Urinary bladder (tissue), 4 donors: Measurements from ENCODE around the gene ABCC6. TPM values are rescaled to one million over a fixed set of nuclear protein-coding genes. Genes with fewer than 3 reads are reported as not detected.
"Not testable (repeated sequence)": the region's sequence is repeated elsewhere in the genome, so short reads cannot be mapped to it uniquely, and the experiment has no call there.

Source experiments
- DNase-seq: peaks from one replicate; pipeline ENCODE4 v3.0.0-alpha.2; 2015; ENCODE audit errors: extremely low spot score
- H3K27ac ChIP-seq: one replicate; pipeline ENCODE4 v1.5.1; 2013; ENCODE audit warnings: low read depth, mild to moderate bottlenecking, moderate library complexity
- H3K36me3 ChIP-seq: one replicate; pipeline ENCODE4 v1.6.1; 2013; ENCODE audit warnings: mild to moderate bottlenecking, moderate library complexity; ENCODE audit not compliant: insufficient read depth
- H3K4me1 ChIP-seq: one replicate; pipeline ENCODE4 v1.6.1; 2013; ENCODE audit warnings: mild to moderate bottlenecking, moderate library complexity; ENCODE audit not compliant: insufficient read depth
- H3K4me3 ChIP-seq: one replicate; pipeline ENCODE4 v1.5.1; 2013; ENCODE audit warnings: low read depth, low read length
- WGBS: extraction: QIAGEN DNeasy Blood & Tissue Kit; methylation state at CpG from one replicate; pipeline ENCODE4 v1.1.7; 2013; 5-methylcytosine and 5-hydroxymethylcytosine counted together
- polyA plus RNA-seq: library from polyadenylated mRNA; stranded (reverse); fragments of 200-250 nt; gene quantifications from one replicate; pipeline ENCODE4 v1.2.3, GENCODE V29; 2013
- total RNA-seq: library from RNA; depleted of rRNA; stranded (reverse); fragments of >200 nt; gene quantifications from one replicate; pipeline ENCODE4 v1.2.3, GENCODE V29; 2014
- donor health status: healthy with polysubstance abuse.
- donor health status: healthy.

ABCC6 gene
- total and polyA plus RNA-seq, 2 donors = 0.41 to 2.8 TPM

- WGBS = 95% methylated on average over 15 of the region's 15 CpGs
Observed at GRCh38 chr16:16169615-16170014, 53.7 kb downstream of the ABCC6 start.

GRCh38 chr16:16168431-16168830 lies 54.9 kb downstream of the ABCC6 start:
- DNase-seq = no peak
- no peak overlapping the region for H3K27ac ChIP-seq
- H3K36me3 ChIP-seq = no peaks in the 10 kb centered on the region
- no peaks in the 10 kb centered on the region for H3K4me1 ChIP-seq
- WGBS = 89% methylated on average over 14 of the region's 14 CpGs
- no peak overlapping the region for H3K4me3 ChIP-seq

More at GRCh38 chr16:16169615-16170014, 53.7 kb downstream of the ABCC6 start:
- Histone ChIP-seq H3K4me1 (no peaks in the 10 kb centered on the region), H3K27ac (no peak overlapping the region), H3K36me3 (no peaks in the 10 kb centered on the region), H3K4me3 (no peak overlapping the region)
- no peak for DNase-seq

- H3K4me3 ChIP-seq = no peak overlapping the region
- 85% methylated on average over 11 of the region's 11 CpGs for WGBS
- no peak for DNase-seq
Observed at GRCh38 chr16:16167927-16168326, 55.4 kb downstream of the ABCC6 start.

GRCh38 chr16:16166949-16167348 lies 56.3 kb downstream of the ABCC6 start:
- DNase-seq = no peak
- H3K4me3 ChIP-seq = no peak overlapping the region
- no peak overlapping the region for H3K27ac ChIP-seq
- WGBS = 42% methylated on average over 2 of the region's 2 CpGs
- H3K4me1 ChIP-seq = no peaks in the 10 kb centered on the region
- no peaks in the 10 kb centered on the region for H3K36me3 ChIP-seq

More at GRCh38 chr16:16167927-16168326, 55.4 kb downstream of the ABCC6 start:
- Histone ChIP-seq H3K4me1 (no peaks in the 10 kb centered on the region), H3K36me3 (no peaks in the 10 kb centered on the region), H3K27ac (no peak overlapping the region)

GRCh38 chr16:16166085-16166484 lies 57.2 kb downstream of the ABCC6 start:
- 89% methylated on average over 7 of the region's 7 CpGs for WGBS
- Histone ChIP-seq H3K36me3 (no peaks in the 10 kb centered on the region), H3K27ac (no peak overlapping the region), H3K4me3 (no peak overlapping the region), H3K4me1 (no peaks in the 10 kb centered on the region)
- no peak for DNase-seq

- no peaks in the 10 kb centered on the region for H3K4me1 ChIP-seq
- no peak overlapping the region for H3K27ac ChIP-seq
- H3K4me3 ChIP-seq = no peak overlapping the region
- WGBS = 90% methylated on average over 3 of the region's 3 CpGs
- H3K36me3 ChIP-seq = no peaks in the 10 kb centered on the region
- DNase-seq = no peak
Observed at GRCh38 chr16:16164243-16164642, 59.1 kb downstream of the ABCC6 start.

GRCh38 chr16:16163571-16163970 lies 59.7 kb downstream of the ABCC6 start:
- DNase-seq = no peak
- 90% methylated on average over 5 of the region's 5 CpGs for WGBS
- Histone ChIP-seq H3K27ac (no peak overlapping the region), H3K36me3 (no peaks in the 10 kb centered on the region), H3K4me3 (no peak overlapping the region), H3K4me1 (no peaks in the 10 kb centered on the region)

- Histone ChIP-seq H3K4me1 (no peaks in the 10 kb centered on the region), H3K27ac (no peak overlapping the region), H3K4me3 (no peak overlapping the region), H3K36me3 (no peaks in the 10 kb centered on the region)
- 88% methylated on average over 4 of the region's 4 CpGs for WGBS
- DNase-seq = no peak
Observed at GRCh38 chr16:16163109-16163508, 60.2 kb downstream of the ABCC6 start.

GRCh38 chr16:16162591-16162990 lies 60.7 kb downstream of the ABCC6 start:
- Histone ChIP-seq H3K36me3 (no peaks in the 10 kb centered on the region), H3K4me1 (no peaks in the 10 kb centered on the region)
- WGBS = 79% methylated on average over 3 of the region's 3 CpGs

GRCh38 chr16:16161840-16162239 lies 61.5 kb downstream of the ABCC6 start:
- H3K36me3 ChIP-seq, H3K27ac ChIP-seq, H3K4me3 ChIP-seq, DNase-seq, H3K4me1 ChIP-seq: not testable (repeated sequence)
- WGBS = 80% methylated on average over 5 of the region's 5 CpGs

More at GRCh38 chr16:16162591-16162990, 60.7 kb downstream of the ABCC6 start:
- no peak for DNase-seq
- Histone ChIP-seq H3K4me3 (no peak overlapping the region), H3K27ac (no peak overlapping the region)

GRCh38 chr16:16161319-16161718 lies 62.0 kb downstream of the ABCC6 start:
- WGBS = 80% methylated on average over 5 of the region's 5 CpGs

GRCh38 chr16:16159662-16160061 lies 63.6 kb downstream of the ABCC6 start:
- no peaks in the 10 kb centered on the region for H3K4me1 ChIP-seq
- WGBS = 93% methylated on average over 3 of the region's 3 CpGs
- no peak overlapping the region for H3K27ac ChIP-seq
- no peaks in the 10 kb centered on the region for H3K36me3 ChIP-seq
- DNase-seq = no peak
- no peak overlapping the region for H3K4me3 ChIP-seq

More at GRCh38 chr16:16161319-16161718, 62.0 kb downstream of the ABCC6 start:
- Histone ChIP-seq H3K27ac (no peak overlapping the region), H3K4me3 (no peak overlapping the region), H3K36me3 (no peaks in the 10 kb centered on the region), H3K4me1 (no peaks in the 10 kb centered on the region)
- no peak for DNase-seq

- H3K4me1 ChIP-seq = no peaks in the 10 kb centered on the region
- no peak overlapping the region for H3K27ac ChIP-seq
- DNase-seq = no peak
- H3K36me3 ChIP-seq = no peaks in the 10 kb centered on the region
- no peak overlapping the region for H3K4me3 ChIP-seq
- WGBS = 83% methylated on average over 3 of the region's 3 CpGs
Observed at GRCh38 chr16:16158741-16159374, 64.4 kb downstream of the ABCC6 start.

GRCh38 chr16:16158082-16158658 lies 65.1 kb downstream of the ABCC6 start:
- no peaks in the 10 kb centered on the region for H3K36me3 ChIP-seq
- H3K4me1 ChIP-seq = no peaks in the 10 kb centered on the region
- DNase-seq = no peak
- no peak overlapping the region for H3K4me3 ChIP-seq
- WGBS = 99% methylated on average over 4 of the region's 4 CpGs
- H3K27ac ChIP-seq = no peak overlapping the region
